GM18498 (cell line): Measurements from ENCODE around the gene ANKFN1.
"Not testable (repeated sequence)": the region's sequence is repeated elsewhere in the genome, so short reads cannot be mapped to it uniquely, and the experiment has no call there.

Experiments used
- ATAC-seq: cut with Tn5 transposase; IDR thresholded peaks from one replicate; pipeline ENCODE4 v1.9.1; 2021; ENCODE audit warnings: mild to moderate bottlenecking, moderate library complexity; ENCODE audit not compliant: unreplicated experiment

The ANKFN1 gene

DNA sequence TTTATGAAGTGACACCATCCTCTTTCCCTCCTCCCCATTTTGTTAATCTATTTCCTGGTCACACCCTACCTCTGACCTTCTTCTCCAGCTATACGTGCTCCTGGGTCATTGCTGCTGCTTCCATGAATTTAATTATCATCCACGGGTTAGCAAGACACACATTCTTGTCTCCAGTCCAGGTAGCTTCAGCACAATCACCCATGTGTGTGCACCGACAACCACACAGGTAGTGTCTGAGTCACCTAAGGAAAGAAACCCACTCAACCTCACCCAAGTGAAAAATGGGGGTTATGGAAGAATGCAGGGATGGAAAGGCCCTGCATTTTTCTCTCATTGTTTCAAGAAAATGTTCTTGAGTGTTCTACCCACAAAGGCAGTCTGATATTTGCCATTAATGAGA lies 135.5 kb downstream of the ANKFN1 start:
- not testable (repeated sequence) for ATAC-seq

DNA sequence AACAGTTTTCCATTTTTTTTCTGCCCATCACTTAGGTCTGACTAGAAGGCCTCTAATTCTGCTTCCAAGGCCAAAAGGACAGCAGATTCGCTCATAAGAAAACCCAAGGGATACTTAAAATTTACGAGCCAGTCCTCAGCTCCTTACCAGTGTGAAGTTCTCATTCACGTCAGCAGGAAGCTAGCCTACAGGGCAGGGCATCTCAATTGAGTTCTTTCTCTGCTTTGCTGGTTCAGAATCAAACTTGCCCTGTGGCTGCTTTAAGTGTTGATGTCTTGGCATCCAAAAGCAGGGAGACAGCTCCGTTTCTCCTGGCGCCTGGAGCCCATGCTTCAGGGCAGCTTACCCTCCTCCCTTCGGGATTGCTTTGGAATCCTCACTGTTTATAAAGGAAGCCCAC lies 136.0 kb downstream of the ANKFN1 start:
- ATAC-seq: no peak

DNA sequence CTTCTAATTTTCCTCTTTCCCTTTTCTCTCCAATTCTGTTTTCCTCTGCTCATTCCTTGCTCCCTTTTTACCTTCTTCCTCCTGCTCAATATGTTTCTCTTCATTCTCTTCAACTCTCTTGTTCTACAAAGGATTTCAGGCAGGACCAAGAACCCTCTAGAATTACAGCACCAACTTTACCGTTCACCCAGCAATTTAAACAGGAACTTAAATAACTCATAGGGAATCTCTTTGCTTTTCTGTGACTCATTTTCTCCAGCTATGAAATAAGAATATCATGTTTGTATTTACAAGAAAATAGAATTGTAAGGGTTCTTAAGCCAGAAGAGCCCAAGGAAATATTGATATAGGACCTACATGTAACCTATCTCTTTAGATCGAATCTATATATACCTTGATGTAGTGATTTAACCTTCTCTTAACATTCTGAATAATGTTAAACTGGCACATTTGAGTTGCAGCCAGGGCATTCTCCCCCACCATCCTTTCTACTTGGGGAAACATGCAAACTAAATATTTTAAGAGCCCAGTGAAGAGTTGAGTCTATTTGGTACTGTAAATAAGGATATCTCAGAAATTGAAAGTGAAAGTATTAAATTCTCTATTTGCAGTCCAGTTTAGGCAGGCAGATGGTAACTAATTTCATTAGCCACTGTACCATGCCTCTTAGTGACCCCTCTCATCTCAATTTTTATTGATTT lies 137.0 kb downstream of the ANKFN1 start:
- peak; percentile 61 for ATAC-seq

DNA sequence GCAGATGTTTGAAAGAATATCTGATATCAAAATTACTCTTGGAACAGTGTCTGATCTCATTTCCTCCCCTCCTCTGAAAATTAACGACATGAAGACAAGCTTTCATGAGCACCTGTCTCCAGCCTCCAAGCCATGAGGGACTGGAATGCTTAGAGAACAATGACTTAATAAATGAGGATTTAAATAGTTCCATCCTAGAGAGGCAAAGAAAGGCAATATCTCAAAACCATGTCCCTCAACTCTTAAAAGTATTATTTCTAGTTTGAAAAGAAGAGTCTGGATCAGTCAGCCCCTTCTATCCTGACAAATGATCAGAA lies 137.5 kb downstream of the ANKFN1 start:
- ATAC-seq: peak; percentile 21

DNA sequence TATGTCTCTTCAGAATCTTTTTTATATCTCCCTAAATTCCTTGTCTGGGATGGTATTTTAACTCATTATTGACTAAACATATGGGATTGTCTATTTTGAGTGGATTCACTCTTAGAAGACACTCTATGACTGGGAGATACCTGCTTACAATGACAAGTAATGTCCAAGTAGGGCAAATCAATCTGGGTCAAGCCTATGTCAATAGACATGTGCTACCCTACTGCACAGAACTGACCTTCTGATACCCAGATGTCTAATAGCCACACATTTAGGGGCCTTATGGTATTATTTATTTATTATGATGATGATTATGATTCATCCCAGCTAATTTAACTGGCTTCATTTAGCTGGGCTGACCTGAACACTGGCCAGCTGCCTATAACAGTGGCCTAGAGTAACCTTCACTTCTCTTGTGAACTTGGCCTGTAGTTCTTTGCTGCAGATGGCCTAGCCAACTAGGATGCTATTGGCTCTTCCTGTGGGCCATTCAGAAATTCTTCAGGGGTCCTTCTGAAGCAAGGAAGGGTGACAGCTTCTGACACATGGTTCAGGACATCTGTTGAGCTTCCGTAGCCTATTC lies 138.0 kb downstream of the ANKFN1 start:
- ATAC-seq: no peak

DNA sequence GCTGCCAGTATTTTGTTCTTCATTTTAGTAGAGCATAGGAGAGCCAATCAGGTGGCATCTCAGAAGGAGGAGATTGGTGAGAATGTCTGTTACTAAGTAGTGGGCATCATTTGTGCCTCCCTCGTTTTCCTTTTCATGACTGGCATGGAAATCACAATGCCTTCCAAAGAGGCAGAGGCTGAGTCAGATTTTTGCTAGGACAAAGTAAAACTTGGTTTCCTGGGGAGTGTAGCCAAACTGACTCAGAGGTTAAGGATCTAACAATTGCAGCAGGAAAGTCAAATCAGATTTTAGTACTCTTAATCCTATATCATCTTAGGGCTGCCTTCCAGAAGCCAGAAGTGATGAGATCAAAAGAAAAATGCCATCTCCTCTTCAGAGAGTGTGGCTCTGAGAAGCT lies 138.7 kb downstream of the ANKFN1 start:
- no peak for ATAC-seq

DNA sequence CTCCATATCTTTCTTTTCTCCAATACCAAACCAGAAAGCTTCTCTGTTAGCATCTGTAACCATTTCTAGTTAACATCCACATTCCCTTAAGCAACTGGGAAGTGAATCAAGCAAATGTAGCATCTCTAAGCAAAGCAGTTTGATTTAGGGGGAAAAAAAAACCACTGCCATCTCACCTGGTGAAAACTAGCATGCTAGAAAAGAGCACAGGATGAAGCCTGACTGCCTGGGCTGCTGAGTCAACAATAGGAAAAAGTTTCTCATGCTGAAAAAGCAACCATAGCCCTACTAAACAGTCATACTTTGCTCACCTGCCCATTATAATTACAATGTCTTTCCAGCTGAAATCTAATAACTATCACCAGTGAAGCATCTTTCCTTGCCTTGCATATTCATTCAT lies 139.3 kb downstream of the ANKFN1 start:
- ATAC-seq: no peak

DNA sequence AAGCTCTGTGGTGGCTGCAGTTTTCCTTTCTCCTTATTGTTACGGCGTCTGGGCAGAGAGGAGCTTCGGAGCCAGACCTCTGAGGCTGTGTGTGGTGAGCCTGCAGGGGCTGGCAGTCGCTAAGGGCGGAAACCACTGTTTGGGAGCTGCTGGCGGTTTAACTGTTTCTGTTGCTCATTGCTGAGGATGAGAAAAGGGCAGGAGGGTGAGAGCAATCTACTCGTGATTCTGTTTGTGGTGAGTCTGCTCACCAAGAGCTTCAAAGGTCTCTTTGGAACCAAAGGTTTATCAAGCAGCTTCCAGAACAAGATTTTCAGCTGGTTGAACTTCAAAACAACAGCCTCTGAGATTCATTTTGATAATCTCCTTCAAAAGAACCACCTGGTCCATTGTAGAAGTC lies 143.9 kb downstream of the ANKFN1 start:
- ATAC-seq: no peak

DNA sequence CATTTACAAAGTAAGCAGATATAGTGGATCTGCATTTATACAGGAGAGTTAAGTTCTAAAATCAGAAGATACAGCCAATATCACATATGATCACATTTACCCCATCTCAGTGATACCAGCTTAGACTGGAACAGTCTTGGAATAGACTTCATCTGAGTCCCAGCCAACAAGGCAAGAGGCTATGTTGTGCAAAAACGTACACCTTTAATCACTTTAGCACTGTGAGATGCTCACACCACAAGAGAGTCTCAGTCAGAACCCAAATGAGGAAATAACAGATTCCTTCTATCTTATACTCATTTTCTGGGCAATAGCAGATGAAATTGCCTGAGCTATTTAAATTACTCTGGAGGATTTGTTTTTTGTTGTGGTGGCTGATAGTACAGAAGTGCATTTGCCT lies 145.6 kb downstream of the ANKFN1 start:
- ATAC-seq: no peak

DNA sequence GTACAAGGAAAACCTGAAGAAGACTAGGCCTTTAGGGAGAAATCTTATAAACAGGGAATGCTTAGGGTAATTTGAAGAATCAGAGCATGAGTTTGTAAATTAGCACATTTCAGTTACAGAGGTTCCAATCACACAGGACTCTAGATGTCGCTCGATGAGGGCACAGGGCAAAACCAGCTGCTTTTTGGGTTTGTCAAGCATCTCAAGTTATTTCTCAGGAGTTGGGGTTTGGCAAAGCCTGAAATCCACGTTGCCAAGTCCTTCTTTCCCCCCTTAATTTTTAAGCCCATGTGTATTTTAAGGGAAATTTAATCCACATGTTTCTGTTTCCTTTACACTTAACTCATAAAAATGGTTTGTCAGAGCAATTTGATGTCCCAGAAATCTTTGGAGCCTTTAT lies 146.9 kb downstream of the ANKFN1 start:
- ATAC-seq: no peak

DNA sequence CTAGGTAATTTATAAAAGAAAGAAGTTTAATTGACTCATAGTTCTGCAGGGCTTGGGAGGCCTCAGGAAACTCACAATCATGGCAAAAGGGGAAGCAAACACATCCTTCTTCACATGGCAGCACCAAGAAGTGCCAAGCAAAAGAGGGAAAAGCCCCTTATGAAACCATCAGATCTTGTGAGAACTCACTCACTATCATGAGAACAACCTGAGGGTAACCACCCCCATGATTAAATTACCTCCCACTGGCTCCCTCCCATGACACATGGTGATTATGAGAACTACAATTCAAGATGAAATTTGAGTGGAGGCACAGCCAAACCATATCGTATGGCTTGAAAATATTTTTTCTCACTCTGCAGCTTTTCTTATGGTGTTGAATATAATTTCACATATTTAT lies 151.7 kb downstream of the ANKFN1 start:
- ATAC-seq: no peak

DNA sequence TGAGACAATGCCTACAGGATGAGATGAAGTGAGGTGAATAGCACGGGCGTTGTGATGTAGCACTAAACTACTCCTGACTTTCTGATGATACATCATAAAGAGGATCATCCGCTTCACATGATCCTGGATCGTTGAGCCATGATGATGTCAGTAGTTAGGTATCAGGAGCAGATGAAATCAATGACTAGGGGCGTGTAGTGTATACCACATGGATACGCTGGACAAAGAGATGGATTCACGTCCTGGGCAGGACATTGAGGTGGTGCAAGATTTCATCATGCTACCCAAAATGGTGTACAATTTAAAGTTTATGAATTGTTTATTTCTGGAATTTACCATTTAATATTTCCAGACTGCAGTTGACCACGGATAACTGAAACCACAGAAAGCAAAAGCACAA lies 156.6 kb downstream of the ANKFN1 start:
- no peak for ATAC-seq

DNA sequence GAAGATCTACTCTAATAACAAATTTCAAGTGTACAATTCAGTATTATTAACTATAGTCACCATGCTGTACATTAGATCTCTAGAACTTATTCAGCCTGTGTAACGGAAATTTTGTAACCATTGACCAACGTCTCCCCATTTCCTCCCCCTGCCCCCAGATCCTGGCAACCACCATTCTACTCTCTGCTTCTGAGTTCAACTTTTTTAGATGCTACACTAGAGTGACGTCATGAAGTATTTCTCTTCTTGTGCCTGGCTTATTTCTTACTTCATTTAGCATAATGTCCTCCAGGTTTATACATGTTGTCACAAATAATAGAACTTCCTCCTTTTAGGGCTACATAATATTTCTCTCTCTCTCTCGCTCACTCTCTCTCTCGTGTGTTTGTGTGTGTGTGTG lies 157.5 kb downstream of the ANKFN1 start:
- no peak for ATAC-seq

DNA sequence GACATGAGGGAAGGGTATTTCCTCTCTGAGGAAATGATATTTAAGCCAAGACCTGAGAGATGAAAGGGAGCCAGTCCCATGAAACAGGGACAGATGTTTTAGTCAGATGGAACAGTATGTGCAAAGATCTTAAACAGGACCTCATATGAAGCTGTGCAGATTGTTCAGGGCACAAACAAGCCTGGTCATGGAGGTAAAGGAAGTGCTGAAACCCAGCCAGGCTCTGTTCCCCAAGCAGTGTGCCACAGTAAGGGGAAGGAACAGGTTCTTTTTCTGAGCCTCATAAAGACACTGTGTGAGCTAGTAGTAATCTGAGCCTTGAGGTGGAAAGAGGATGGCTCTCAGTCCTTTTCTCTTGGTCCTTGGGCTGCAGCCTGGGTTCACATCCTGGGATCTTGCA lies 159.9 kb downstream of the ANKFN1 start:
- ATAC-seq: no peak

DNA sequence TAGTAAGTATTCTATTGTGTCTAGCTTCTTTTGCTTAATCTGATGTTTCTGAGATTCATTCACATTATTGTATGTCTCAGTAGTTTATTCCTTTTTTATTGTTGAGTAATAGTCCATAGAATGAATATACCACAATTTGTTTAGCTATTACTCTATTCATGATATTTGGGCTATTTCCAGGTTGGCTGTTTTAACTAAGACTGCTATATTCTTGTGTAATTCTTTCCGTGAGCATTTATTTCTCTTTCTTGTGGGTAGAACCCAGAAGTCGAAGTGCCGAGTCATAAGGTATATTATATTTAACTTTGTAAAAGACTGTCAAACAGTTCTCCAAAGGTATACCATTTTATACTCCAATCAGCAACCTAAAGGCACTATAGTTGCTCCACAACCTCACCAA lies 160.8 kb downstream of the ANKFN1 start:
- ATAC-seq: no peak

DNA sequence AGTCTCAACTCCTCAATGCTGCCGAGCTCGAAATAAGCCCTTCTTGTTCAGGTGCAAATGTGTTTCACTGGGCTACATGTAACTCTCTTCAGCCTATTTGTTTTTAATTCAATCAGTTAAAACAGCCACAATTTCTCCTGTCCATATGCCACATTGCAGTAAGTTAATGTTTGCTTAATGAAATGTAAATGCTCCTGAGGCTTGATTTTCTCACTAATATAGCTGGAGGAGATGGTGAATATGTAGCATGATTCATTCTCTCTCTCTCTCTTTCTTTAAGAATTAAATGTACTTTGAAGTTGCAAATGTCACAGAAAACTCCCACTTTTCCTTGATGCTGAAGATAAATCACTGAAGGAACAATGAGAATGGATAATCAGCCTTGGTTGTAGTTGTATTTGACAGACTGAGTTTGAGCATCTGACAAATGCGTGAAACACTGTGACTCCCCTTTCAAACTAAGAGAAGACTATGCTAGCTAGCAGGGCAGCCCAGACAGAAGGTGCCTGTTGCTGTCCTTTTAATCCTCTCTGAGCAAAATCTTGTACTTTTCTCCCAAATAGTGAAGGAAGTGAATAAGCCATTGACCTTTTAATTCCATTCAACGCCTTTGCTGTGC lies 161.8 kb downstream of the ANKFN1 start:
- ATAC-seq: no peak

DNA sequence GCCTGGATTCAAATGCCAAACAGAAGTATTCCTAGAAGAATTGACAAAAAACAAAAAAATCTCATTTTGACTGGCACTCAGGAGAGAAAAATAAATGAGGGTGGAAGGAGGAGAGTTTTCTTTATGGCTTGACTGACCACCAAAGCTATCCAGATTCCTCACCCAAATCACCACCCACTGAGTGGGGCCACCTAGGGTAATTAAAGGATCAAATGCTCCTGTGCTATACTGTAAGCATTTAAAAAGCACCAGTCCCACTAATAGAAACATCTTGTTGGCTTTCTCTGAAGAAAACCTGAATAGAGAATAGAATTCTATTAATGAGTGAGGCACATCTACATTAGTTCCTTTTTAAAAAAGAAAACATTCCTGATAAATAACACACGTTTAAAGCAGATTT lies 163.3 kb downstream of the ANKFN1 start:
- ATAC-seq: no peak

DNA sequence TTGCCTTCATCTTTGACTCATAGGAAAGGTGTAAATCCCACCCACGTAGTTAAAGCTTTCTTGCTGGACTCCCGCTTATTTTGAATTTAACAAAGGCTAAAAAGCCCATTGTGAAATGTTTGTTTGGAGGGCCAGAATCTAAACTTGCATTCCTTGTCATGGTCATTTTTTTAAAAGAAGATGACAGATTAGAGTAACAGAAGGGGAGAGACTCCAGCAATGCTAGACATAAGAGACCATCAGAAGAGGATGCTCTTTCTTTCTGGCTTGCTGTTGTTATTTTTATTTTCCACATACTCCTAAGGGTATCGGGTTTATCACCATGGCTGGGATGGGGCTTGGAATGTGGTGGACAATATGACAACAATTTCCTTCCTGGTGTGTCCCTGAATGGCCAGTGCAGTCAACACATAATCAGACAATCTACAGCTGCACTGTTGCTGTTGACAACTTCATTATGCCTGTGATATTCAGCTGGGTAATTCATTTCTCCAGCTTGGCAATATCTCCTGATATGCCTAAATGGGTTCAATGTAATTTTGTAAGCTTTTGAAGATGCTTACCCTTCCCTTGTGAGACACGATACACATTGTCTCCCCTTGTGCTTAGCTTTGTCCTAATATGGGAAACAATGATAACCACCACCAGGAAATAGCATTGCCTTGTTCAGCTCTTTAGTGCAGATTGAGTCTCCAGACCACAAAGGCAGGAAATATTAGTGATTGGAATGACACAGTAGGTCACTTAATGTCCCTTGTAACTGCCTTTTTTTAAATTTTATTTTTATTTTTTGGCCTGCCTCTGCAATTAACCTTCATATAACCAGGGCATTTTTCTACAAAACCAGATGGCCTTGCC lies 164.3 kb downstream of the ANKFN1 start:
- ATAC-seq: no peak

DNA sequence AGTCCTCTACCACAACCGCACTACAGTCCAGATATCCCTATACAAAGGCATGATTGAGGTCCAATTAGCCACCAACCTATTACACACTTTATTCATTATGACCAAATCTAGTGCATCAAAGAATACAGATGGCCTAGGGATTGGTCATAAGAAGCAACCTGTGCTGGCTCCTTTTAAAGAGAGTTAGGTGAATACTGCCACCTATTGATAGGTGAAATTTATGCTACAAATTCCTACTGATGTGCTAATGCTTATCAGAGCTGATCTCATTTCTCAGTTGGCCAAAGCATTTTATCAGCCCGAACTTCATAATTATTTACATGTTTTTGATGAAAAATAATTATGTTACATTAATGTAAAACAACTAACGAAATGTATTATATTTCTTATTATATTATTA lies 166.3 kb downstream of the ANKFN1 start:
- ATAC-seq: no peak

DNA sequence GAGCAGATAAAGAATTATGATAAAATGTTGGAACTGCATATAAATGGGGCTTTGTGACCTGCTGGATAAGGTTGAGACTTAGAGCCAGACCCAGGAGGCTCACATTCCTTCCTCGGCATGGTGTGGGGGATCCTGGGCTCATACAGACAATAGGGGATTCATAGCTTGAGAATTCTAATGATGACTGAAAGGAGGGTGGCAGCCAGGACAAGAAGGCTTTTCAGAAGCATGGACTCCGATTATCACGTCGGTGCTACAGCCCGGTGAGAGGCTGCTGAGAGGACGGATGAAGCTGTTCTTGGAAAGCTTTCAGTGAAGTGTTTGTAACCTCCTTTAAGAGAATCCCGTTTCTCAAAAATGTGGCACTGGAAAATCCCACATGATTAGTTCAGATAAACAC lies 167.2 kb downstream of the ANKFN1 start:
- ATAC-seq: no peak

DNA sequence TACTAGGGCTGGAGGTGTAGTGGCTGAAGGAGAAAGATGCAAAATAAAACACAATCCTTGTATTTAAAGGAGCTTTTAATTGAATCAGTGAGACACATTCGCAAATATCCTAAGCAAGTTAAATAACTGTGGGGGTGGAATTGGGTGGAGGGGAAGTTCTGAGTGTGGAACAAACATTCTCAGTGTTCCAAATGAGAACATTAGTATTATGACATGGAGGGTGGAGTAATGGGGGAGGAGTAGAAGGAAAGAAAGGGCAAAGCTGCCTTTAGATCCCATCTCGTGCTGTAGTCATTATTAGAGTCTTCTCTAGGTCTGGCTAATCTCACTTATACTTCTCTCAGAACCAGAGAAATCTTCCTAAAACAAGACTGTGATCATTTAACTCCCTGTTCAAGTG lies 169.7 kb downstream of the ANKFN1 start:
- no peak for ATAC-seq

DNA sequence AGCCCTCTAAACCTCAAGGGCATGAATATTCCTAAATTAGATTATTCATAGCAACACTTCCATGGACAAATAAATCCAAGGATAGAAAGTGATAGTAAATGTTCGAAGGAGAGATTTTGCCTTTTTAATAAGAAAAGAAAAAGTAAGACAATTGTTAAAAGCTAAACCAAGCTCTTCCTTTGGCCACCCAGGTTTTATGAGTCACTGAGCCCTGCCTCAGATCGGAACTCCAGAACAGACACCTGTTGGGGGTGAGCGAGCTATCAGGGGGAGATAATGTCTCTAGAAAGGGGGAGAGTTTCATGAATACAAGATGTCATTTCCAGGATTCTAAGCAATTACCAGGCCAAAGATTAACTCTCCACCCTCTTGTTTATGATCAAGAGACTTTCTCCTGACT lies 171.4 kb downstream of the ANKFN1 start:
- no peak for ATAC-seq
